ENCODE measurements around the gene DHRS1. TPM values are rescaled to one million over a fixed set of nuclear protein-coding genes. Genes with fewer than 3 reads are reported as not detected.

The DHRS1 gene
- total RNA-seq, 2 experiments from 2014 or later: 11.9 to 13.6 TPM

- ATAC-seq: no peak
- Mint-ChIP-seq H3K27me3 (no peaks in the 10 kb centered on the region), H3K36me3 (ENCODE audit: low read depth) (peaks cover 17% of the 10 kb centered on the region), H3K4me3 (peak overlapping the region; percentile 36), H3K9me3 (peaks cover 3% of the 10 kb centered on the region), H3K4me1 (ENCODE audit: low read depth) (peaks cover 58% of the 10 kb centered on the region), H3K27ac (peak overlapping the region; percentile 89)
- POLR2A ChIA-PET: interaction anchor here (0.6 to 2.1 kb wide), 8 partner anchors 16 to 157 kb away, joined by 3 to 14 read pairs (median 5); partner anchors contain the start of genes DHRS1, NOP9 and TINF2
- intact Hi-C loops (cut with micrococcal nuclease): no loop called here
- no peak for TF ChIP-seq CTCF (IDR thresholded peaks at IDR 0.05)
- no peak for DNase-seq
- CTCF ChIA-PET: interaction anchor here (0.7 to 3.8 kb wide), 13 partner anchors 9 to 222 kb away, joined by 3 to 26 read pairs (median 5); partner anchors contain the start of genes CARMIL3, CIDEB and TINF2
These were observed 26.1 kb downstream of the DHRS1 start for GRCh38 chr14:24273422-24273998.

DNA sequence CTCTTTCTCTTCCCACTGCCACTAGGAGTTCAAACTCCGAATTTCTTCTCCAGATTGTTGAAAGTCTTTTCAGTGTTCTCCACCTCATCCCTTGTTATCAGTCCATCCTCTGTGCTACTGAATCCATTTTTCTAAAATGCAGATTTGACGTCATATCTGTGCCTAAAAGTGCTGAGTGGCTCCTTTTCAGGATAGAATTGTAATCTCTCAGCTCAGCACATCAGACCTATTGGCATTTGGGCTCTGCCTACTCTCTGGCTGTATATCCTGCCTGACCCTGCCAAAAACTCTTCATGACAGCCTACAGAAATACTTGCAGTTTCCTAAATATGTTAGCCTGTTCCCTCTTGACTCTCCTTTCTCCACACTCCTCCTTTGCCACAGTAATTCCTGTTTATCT lies 27.1 kb downstream of the DHRS1 start:
- DNase-seq (no peak), ATAC-seq (no peak)
- Mint-ChIP-seq H3K36me3 (ENCODE audit: low read depth) (peaks cover 13% of the 10 kb centered on the region), H3K9me3 (no peaks in the 10 kb centered on the region), H3K27me3 (no peaks in the 10 kb centered on the region), H3K4me3 (peak overlapping the region; percentile 82), H3K4me1 (ENCODE audit: low read depth) (peaks cover 48% of the 10 kb centered on the region), H3K27ac (peak overlapping the region; percentile 94)
- ChIA-PET POLR2A (interaction anchor here (0.6 to 4.7 kb wide), 11 partner anchors 11 to 126 kb away, joined by 3 to 21 read pairs (median 8); partner anchors contain the start of genes LTB4R, LTB4R2, PSME2 and RNF31), CTCF (interaction anchor here (0.7 to 5.4 kb wide), 10 partner anchors 11 to 58 kb away, joined by 3 to 66 read pairs (median 10); partner anchors contain the start of genes CIDEB, DHRS1, LTB4R and LTB4R2)
- intact Hi-C loops (cut with micrococcal nuclease): no loop called here
- no peak for TF ChIP-seq CTCF (IDR thresholded peaks at IDR 0.05)

DNA sequence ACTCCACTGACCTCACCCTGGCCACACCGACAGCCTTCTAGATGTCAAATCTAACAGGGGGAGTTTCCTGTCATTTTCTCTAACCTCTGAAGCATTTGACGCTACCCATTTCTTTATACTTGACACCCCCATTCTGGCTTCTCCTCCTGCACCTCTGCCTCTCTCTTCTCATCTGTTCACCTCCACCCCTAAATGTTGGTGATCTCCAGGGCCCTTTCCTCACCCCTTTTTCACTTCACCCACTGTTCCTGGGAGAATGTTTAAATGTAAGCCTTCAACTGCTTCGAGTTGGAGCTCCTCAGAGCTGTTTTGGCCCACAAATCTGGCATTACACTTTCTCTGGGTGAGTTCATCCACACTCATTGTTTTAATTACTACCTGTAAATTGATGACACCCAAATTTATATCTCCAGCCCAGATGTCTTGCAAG lies 27.7 kb downstream of the DHRS1 start:
- Mint-ChIP-seq H3K27me3 (no peaks in the 10 kb centered on the region), H3K4me3 (peak overlapping the region; percentile 82), H3K27ac (peak overlapping the region; percentile 94), H3K9me3 (no peaks in the 10 kb centered on the region), H3K4me1 (ENCODE audit: low read depth) (peaks cover 42% of the 10 kb centered on the region), H3K36me3 (ENCODE audit: low read depth) (peaks cover 18% of the 10 kb centered on the region)
- ChIA-PET POLR2A (interaction anchor here (0.6 to 4.7 kb wide), 18 partner anchors 10 to 125 kb away, joined by 3 to 21 read pairs (median 6); partner anchors contain the start of genes CIDEB, LTB4R, LTB4R2 and PSME2), CTCF (interaction anchor here (0.7 to 5.4 kb wide), 15 partner anchors 10 to 165 kb away, joined by 3 to 66 read pairs (median 7); partner anchors contain the start of genes CIDEB, DHRS1, LTB4R and LTB4R2)
- DNase-seq (no peak), ATAC-seq (no peak)
- no peak for TF ChIP-seq CTCF (IDR thresholded peaks at IDR 0.05)
- intact Hi-C loops (cut with micrococcal nuclease): loop anchor here (2.0 kb wide), 1 partner anchor 25 kb away; no protein-coding TSS in a partner anchor

DNA sequence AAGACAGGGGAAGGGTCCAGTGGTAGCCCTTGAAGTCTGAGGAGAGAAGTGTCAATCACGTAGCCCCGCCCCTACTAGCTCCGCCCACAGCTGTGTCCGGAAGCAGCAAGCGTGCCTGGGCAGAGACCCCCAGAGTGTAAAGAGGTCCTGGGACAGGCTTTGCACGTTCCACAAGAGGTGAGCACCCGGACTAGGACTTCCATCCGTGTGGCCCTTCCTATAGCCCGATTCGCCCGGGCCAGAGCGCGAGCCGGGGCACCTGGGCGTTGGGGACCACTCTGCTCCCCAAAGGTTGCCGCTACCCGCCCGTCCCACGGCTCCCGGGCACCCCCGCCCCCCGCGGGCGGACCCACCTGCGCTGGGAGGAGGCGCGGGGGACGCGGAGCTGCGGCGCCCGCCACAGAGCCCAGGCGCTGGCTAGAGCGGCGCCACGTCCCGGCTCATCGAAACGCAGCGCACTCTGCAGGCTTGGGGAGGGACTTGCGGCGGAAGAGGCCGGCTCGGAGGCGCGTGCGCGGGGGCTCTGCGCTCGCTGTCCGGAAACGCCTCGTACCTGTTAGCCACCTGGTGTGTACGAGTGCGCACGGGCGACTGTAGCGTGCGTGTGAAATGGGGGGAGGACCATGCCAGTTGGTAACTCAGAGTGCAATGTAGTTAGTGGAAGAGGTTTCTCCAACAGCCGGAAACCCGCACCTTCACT lies 28.3 kb downstream of the DHRS1 start, which contains the start of gene RABGGTA:
Gene RABGGTA (minus strand): TSS at position 464 of the 700 bp plus-strand sequence. CDS start 482 bp downstream, outside the sequence.
- peak; percentile 77 for TF ChIP-seq CTCF (IDR thresholded peaks at IDR 0.05)
- Mint-ChIP-seq H3K27ac (peak within 1 kb of the TSS; percentile 94), H3K4me1 (ENCODE audit: low read depth) (peaks cover 39% of the 10 kb centered on the region), H3K4me3 (peak within 1 kb of the TSS; percentile 82), H3K27me3 (no peaks in the 10 kb centered on the region), H3K9me3 (no peaks in the 10 kb centered on the region), H3K36me3 (ENCODE audit: low read depth) (peaks cover 21% of the 10 kb centered on the region)
- CTCF ChIA-PET: interaction anchor here (0.7 to 5.4 kb wide), 19 partner anchors 9 to 165 kb away, joined by 3 to 66 read pairs (median 7); partner anchors contain the start of genes CIDEB, DHRS1, LTB4R and LTB4R2
- DNase-seq (peak; percentile 92), ATAC-seq (peak; percentile 85)
- POLR2A ChIA-PET: interaction anchor here (0.6 to 4.7 kb wide), 24 partner anchors 8 to 147 kb away, joined by 3 to 21 read pairs (median 4); partner anchors contain the start of genes CIDEB, LTB4R, LTB4R2 and PSME2
- intact Hi-C loops (cut with micrococcal nuclease): loop anchor here (2.0 kb wide), 1 partner anchor 24 kb away; no protein-coding TSS in a partner anchor

Measured in activated CD8-positive, alpha-beta T cell treated with anti-CD3 and anti-CD28 coated beads for 36 hours (primary cell).